GM12873 (cell line): ENCODE data around the gene DIP2C.

ENCODE experiments used
- CTCF ChIP-seq: IDR thresholded peaks from 2 replicates; pipeline ENCODE4 v1.5.1; 2012; ENCODE audit warnings: low read depth, mild to moderate bottlenecking, moderate library complexity, low read length, control low read depth; ENCODE audit not compliant: insufficient read depth; ENCODE audit errors: missing control alignments

The DIP2C gene

GRCh38 chr10:271722-272121 is 417.7 kb downstream of the DIP2C start:
- TF ChIP-seq CTCF, result no peak

GRCh38 chr10:271201-271600 is 418.3 kb downstream of the DIP2C start:
- no peak for TF ChIP-seq CTCF

DNA sequence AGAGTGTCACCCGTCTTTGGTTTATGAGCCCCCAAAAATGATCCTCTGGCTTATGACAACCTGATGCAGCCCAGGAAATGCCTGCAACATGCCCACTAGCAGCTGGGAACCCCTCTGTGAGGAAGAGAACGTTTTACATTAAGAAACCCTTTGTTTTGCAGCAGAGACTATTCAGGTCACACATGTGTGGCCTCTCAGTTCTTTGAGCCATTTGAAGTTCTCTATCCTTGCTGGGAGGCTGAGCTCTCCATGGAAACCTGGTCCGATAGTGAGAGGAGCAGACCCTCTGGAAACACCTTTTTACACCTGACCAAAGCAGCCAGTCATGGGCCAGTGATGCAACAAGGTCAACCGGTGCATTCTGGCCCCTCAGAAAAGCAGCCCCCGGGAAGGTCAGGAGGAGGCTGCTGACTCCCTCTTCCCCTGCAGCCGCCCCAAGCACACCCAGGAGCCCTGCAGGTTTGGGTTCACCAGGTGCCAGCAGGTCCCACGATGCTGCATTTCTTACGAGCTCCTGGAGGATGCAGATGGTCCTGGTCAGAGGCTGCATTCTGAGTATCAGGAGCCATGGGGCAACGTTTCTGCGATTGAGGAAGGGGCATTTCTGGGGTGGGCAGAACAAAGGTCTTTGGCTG is 419.9 kb downstream of the DIP2C start:
- TF ChIP-seq CTCF, result no peak

DNA sequence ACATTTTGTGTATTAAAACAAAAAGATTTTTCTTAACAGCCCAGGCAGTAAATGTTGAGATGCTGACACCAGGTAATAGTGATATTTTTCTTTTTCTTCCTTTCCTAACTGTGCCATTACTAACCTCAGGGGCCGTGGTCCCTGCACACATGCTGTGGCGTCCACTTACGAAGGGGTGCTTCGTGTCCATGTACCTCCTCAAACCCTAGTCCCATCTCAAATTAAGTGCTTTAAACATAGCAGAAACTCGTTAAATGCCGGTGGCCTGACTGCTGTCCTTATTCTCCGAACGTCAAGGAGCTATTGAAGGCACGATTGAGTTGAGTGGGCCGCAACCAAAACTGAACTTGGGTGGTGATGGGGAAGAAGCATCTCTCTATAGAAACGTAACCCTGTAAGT is 421.8 kb downstream of the DIP2C start:
- no peak for TF ChIP-seq CTCF

DNA sequence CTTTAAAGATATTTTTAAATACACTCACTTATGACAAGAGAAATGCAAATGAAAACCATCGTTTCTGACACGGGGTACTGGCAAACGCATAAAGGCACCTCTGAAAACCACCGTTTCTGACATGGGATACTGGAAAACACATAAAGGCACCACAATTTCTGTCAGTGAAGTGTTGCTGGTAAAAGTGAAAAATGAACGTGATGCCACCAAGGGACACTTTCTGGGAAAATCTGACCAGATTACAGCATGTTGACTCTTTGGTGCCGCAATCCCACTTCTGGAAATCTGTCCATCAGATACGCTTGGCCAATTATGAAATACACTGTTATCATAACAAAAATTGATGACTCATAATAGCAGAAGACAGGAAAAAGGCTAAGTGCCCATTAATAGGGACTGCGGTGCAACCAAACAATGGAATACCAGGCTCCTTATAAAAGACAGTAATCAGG is 422.5 kb downstream of the DIP2C start:
- no peak for TF ChIP-seq CTCF

GRCh38 chr10:260819-261429 is 428.5 kb downstream of the DIP2C start:
- TF ChIP-seq CTCF, result no peak

GRCh38 chr10:251982-252582 is 437.4 kb downstream of the DIP2C start:
- TF ChIP-seq CTCF, result no peak
